ENCODE data around the gene FLNC. TPM values are rescaled to one million over a fixed set of nuclear protein-coding genes. Genes with fewer than 3 reads are reported as not detected.

Gene FLNC
- total and polyA plus RNA-seq, 2 of the 13 experiments (the other 11 are each of a cell fraction or from before 2014, with no cell fraction given), result 0.02 TPM; not detected in 1

- TF ChIP-seq ZNF639 (CRISPR knock-in tag; conservative IDR thresholded peaks at IDR 0.05), result no peak
- TF ChIP-seq ZNF567 (CRISPR knock-in tag; IDR thresholded peaks at IDR 0.05; ENCODE audit: borderline replicate concordance), result no peak
- TF ChIP-seq HHEX (CRISPR knock-in tag; IDR thresholded peaks at IDR 0.05), result no peak
- peak; percentile 51 to 78; a peak in 3 of 4 replicates for TF ChIP-seq HMGXB4 (CRISPR knock-in tag; IDR thresholded peaks at IDR 0.05; ENCODE audit: borderline replicate concordance in 1 of 2, low read depth in 1 of 2)
- no peak for TF ChIP-seq IKZF4 (CRISPR knock-in tag; IDR thresholded peaks at IDR 0.05; ENCODE audit: borderline replicate concordance, low read depth, not compliant biosample characterization)
- TF ChIP-seq CSRNP1 (CRISPR knock-in tag; IDR thresholded peaks at IDR 0.05), result peak; percentile 35; the same call in 1 of the 2 replicates
- TF ChIP-seq HDAC2 (CRISPR knock-in tag; IDR thresholded peaks at IDR 0.05), result no peak
- TF ChIP-seq ZNF343 (CRISPR knock-in tag; IDR thresholded peaks at IDR 0.05), result no peak
- TF ChIP-seq CBX5 (CRISPR knock-in tag; IDR thresholded peaks at IDR 0.05; ENCODE audit: borderline replicate concordance), result no peak
- TF ChIP-seq MATR3 (CRISPR knock-in tag; IDR thresholded peaks at IDR 0.05), result no peak
- TF ChIP-seq THYN1 (CRISPR knock-in tag; IDR thresholded peaks at IDR 0.05; ENCODE audit: borderline replicate concordance, low read depth), result no peak
- TF ChIP-seq ZGPAT (CRISPR knock-in tag; IDR thresholded peaks at IDR 0.05), result peak; percentile 36
- TF ChIP-seq ELF3 (CRISPR knock-in tag; IDR thresholded peaks at IDR 0.05), result peak; percentile 20; the same call in 1 of the 2 replicates
- TF ChIP-seq ZBTB3 (CRISPR knock-in tag; IDR thresholded peaks at IDR 0.05; ENCODE audit: borderline replicate concordance, low read depth), result no peak
- TF ChIP-seq GRHL1 (CRISPR knock-in tag; conservative IDR thresholded peaks at IDR 0.05), result no peak
- no peak for TF ChIP-seq ZNF350 (CRISPR knock-in tag; IDR thresholded peaks at IDR 0.05; ENCODE audit: borderline replicate concordance, low read depth)
- TF ChIP-seq ZNF224 (CRISPR knock-in tag; IDR thresholded peaks at IDR 0.05), result no peak
- TF ChIP-seq KMT2A (CRISPR knock-in tag; IDR thresholded peaks at IDR 0.05), result no peak
- no peak for TF ChIP-seq KDM6A (CRISPR knock-in tag; IDR thresholded peaks at IDR 0.05; ENCODE audit: low read depth)
Measured at GRCh38 chr7:128862571-128863432, 32.6 kb downstream of the FLNC start, which contains the start of gene ATP6V1F (continued).
